OCI-M2 (cell line): ENCODE results near the gene PLPP3.

ENCODE experiments used
- DNase-seq: peaks from one replicate; lab custom pipeline; 2025; ENCODE audit not compliant: unreplicated experiment; lab: John Stamatoyannopoulos, UW

Gene PLPP3

GRCh38 chr1:56464294-56464693 is 115.1 kb downstream of the PLPP3 start:
- no peak for DNase-seq

GRCh38 chr1:56463376-56463775 is 116.0 kb downstream of the PLPP3 start:
- no peak for DNase-seq

- no peak for DNase-seq
Measured at GRCh38 chr1:56462209-56462608, 117.2 kb downstream of the PLPP3 start.

- no peak for DNase-seq
Measured at GRCh38 chr1:56461158-56462127, 117.9 kb downstream of the PLPP3 start.

- no peak for DNase-seq
Measured at GRCh38 chr1:56459260-56459659, 120.1 kb downstream of the PLPP3 start.

GRCh38 chr1:56457756-56458375 is 121.5 kb downstream of the PLPP3 start:
- no peak for DNase-seq

- no peak for DNase-seq
Measured at GRCh38 chr1:56456435-56457101, 122.8 kb downstream of the PLPP3 start.

GRCh38 chr1:56453417-56454078 is 125.8 kb downstream of the PLPP3 start:
- DNase-seq, result no peak

- DNase-seq, result no peak
Measured at GRCh38 chr1:56453016-56453415, 126.3 kb downstream of the PLPP3 start.

GRCh38 chr1:56452027-56453011 is 127.0 kb downstream of the PLPP3 start:
- DNase-seq, result no peak

GRCh38 chr1:56451491-56451890 is 127.9 kb downstream of the PLPP3 start:
- no peak for DNase-seq

- DNase-seq, result no peak
Measured at GRCh38 chr1:56450004-56450666, 129.2 kb downstream of the PLPP3 start.

GRCh38 chr1:56448529-56449300 is 130.6 kb downstream of the PLPP3 start:
- no peak for DNase-seq

GRCh38 chr1:56447823-56448222 is 131.5 kb downstream of the PLPP3 start:
- DNase-seq, result no peak

GRCh38 chr1:56446531-56447098 is 132.7 kb downstream of the PLPP3 start:
- DNase-seq, result no peak

GRCh38 chr1:56444960-56445646 is 134.3 kb downstream of the PLPP3 start:
- DNase-seq, result no peak
